GM23338 (cell line): Measurements from ENCODE around the gene ZNHIT6. TPM values are rescaled to one million over a fixed set of nuclear protein-coding genes. Genes with fewer than 3 reads are reported as not detected.

Experiments
- ATAC-seq: fragments of 200-7000 bp; cut with Tn5 transposase; 3 replicates; pipeline ENCODE4 v1.9.1; 2020
- DNase-seq: peaks from one replicate; pipeline ENCODE4 v3.0.0-alpha.2; 2015; ENCODE audit warnings: low spot score
- H2AFZ ChIP-seq: fragments of 200-600 bp; sonication (generic); 2 replicates; pipeline ENCODE4 v1.8.0; 2016; ENCODE audit warnings: antibody characterized with exemption, mild to moderate bottlenecking, moderate library complexity
- H3F3A ChIP-seq: fragments of 200-600 bp; sonication (generic); replicated peaks from 2 replicates; pipeline ENCODE4 v1.8.0; 2017; ENCODE audit warnings: antibody characterized with exemption, mixed run types, low read depth
- H3K27ac ChIP-seq: fragments of 200-600 bp; sonication (generic); 2 replicates; pipeline ENCODE4 v1.6.1; 2016; ENCODE audit warnings: low read depth
- H3K27me3 ChIP-seq: fragments of 200-600 bp; sonication (generic); 2 replicates; pipeline ENCODE4 v1.8.0; 2016; ENCODE audit warnings: mild to moderate bottlenecking, mixed run types, moderate library complexity; ENCODE audit not compliant: insufficient read depth
- H3K36me3 ChIP-seq: fragments of 200-600 bp; sonication (generic); 2 replicates; pipeline ENCODE4 v1.8.0; 2016; ENCODE audit warnings: mild to moderate bottlenecking; ENCODE audit not compliant: insufficient read depth
- H3K4me1 ChIP-seq: fragments of 200-600 bp; sonication (generic); 2 replicates; pipeline ENCODE4 v1.8.0; 2016; ENCODE audit warnings: mild to moderate bottlenecking, moderate library complexity; ENCODE audit not compliant: insufficient read depth
- H3K4me2 ChIP-seq: fragments of 200-600 bp; sonication (generic); 2 replicates; pipeline ENCODE4 v1.7.1; 2017; ENCODE audit warnings: mixed run types
- H3K4me3 ChIP-seq: fragments of 200-600 bp; sonication (generic); 2 replicates; pipeline ENCODE4 v1.6.1; 2016; ENCODE audit warnings: mixed run types
- H3K79me2 ChIP-seq: fragments of 200-600 bp; sonication (generic); replicated peaks from 2 replicates; pipeline ENCODE4 v1.8.0; 2017; ENCODE audit warnings: mild to moderate bottlenecking; ENCODE audit not compliant: insufficient read depth
- H3K9me2 ChIP-seq: fragments of 200-600 bp; sonication (generic); 2 replicates; pipeline ENCODE4 v1.8.0; 2017; ENCODE audit not compliant: insufficient read depth
- H4K20me1 ChIP-seq: fragments of 200-600 bp; sonication (generic); replicated peaks from 2 replicates; pipeline ENCODE4 v1.8.0; 2017; ENCODE audit warnings: mild to moderate bottlenecking; ENCODE audit not compliant: insufficient read depth
- H3K27ac Mint-ChIP-seq: 2 replicates; pipeline ENCODE4 v1.8.0; 2020; ENCODE audit warnings: inconsistent platforms, mild to moderate bottlenecking, moderate library complexity, mixed read lengths
- H3K27me3 Mint-ChIP-seq: 3 replicates; pipeline ENCODE4 v1.8.0; 2022; ENCODE audit warnings: low read depth, mild to moderate bottlenecking, moderate library complexity, mixed read lengths, inconsistent platforms; ENCODE audit not compliant: insufficient read depth, poor library complexity
- H3K36me3 Mint-ChIP-seq: 3 replicates; pipeline ENCODE4 v1.8.0; 2021; ENCODE audit warnings: low read depth, mild to moderate bottlenecking, inconsistent platforms, moderate library complexity, mixed read lengths
- H3K4me1 Mint-ChIP-seq: 3 replicates; pipeline ENCODE4 v1.8.0; 2020; ENCODE audit warnings: mild to moderate bottlenecking, inconsistent platforms, mixed read lengths
- H3K4me3 Mint-ChIP-seq: 3 replicates; pipeline ENCODE4 v1.8.0; 2021; ENCODE audit warnings: moderate library complexity, mild to moderate bottlenecking, inconsistent platforms, mixed read lengths
- H3K9me3 Mint-ChIP-seq: 3 replicates; pipeline ENCODE4 v1.8.0; 2020; ENCODE audit warnings: moderate library complexity, mild to moderate bottlenecking, inconsistent platforms, mixed read lengths
- CREB1 ChIP-seq: fragments of 250-450 bp; sonication (Bioruptor Pico); IDR thresholded peaks from 2 replicates; pipeline ENCODE4 v1.5.0; 2020; ENCODE audit warnings: low read depth, mild to moderate bottlenecking, moderate library complexity
- CTCF ChIP-seq, 2 experiments: fragments of 200-600 bp in 1 of 2; sonication (generic) in 1 of 2; conservative IDR thresholded peaks; 2 replicates each; pipeline versions ENCODE4 v1.5.1 to v1.6.1; 2016 to 2017; ENCODE audit warnings: antibody characterized with exemption in 2 of 2, low read depth in 2 of 2, mild to moderate bottlenecking in 2 of 2, moderate library complexity in 1 of 2
- ETS1 ChIP-seq: IDR thresholded peaks from 2 replicates; pipeline ENCODE4 v1.6.1; 2016; ENCODE audit warnings: antibody characterized with exemption
- JUNB ChIP-seq: IDR thresholded peaks from one replicate; pipeline ENCODE4 v1.6.1; 2016; ENCODE audit warnings: antibody characterized with exemption; ENCODE audit not compliant: unreplicated experiment
- POLR2AphosphoS5 ChIP-seq: IDR thresholded peaks from 2 replicates; pipeline ENCODE4 v1.6.1; 2016; ENCODE audit warnings: antibody characterized with exemption, low read depth
- REST ChIP-seq: IDR thresholded peaks from one replicate; pipeline ENCODE4 v1.6.1; 2018; ENCODE audit warnings: antibody characterized with exemption; ENCODE audit not compliant: unreplicated experiment
- STAT1 ChIP-seq: IDR thresholded peaks from one replicate; pipeline ENCODE4 v1.6.1; 2016; ENCODE audit warnings: antibody characterized with exemption; ENCODE audit not compliant: unreplicated experiment
- ZNF114 ChIP-seq: fragments of 250-450 bp; sonication (Bioruptor Pico); IDR thresholded peaks from 2 replicates; pipeline ENCODE4 v1.5.0; 2020; ENCODE audit warnings: mild to moderate bottlenecking, moderate library complexity
- ZNF462 ChIP-seq: fragments of 250-450 bp; sonication (Bioruptor Pico); IDR thresholded peaks from 2 replicates; pipeline ENCODE4 v1.5.0; 2020; ENCODE audit warnings: mild to moderate bottlenecking, moderate library complexity
- polyA plus RNA-seq: library from polyadenylated mRNA; unstranded; fragments of >200 nt; fragmentation: Nextera tagmentation; extraction: Ambion mirVana; gene quantifications from 2 replicates; pipeline ENCODE4 v1.2.1, GENCODE V29; 2016
- total RNA-seq: library from RNA; depleted of rRNA; stranded (reverse); fragments of >200 nt; shearing (Covaris generic); gene quantifications from 2 replicates; pipeline ENCODE4 v1.2.3, GENCODE V29; 2014

The ZNHIT6 gene
- total and polyA plus RNA-seq, 2 experiments from 2014 or later, result 17.3 to 20.9 TPM

GRCh38 chr1:85678193-85678592, 30.0 kb downstream of the ZNHIT6 start (continued):
- TF ChIP-seq ZNF462 (CRISPR knock-in tag), result no peak
- TF ChIP-seq REST, result no peak

GRCh38 chr1:85677656-85678055, 30.6 kb downstream of the ZNHIT6 start:
- Mint-ChIP-seq H3K4me3 (no peak overlapping the region), H3K27me3 (no peaks in the 10 kb centered on the region), H3K27ac (no peak overlapping the region), H3K9me3 (no peaks in the 10 kb centered on the region), H3K4me1 (no peaks in the 10 kb centered on the region), H3K36me3 (peaks cover 17% of the 10 kb centered on the region; the same call in 2 of the 3 replicates)
- H3K27me3 ChIP-seq, result no peaks in the 10 kb centered on the region
- no peaks in the 10 kb centered on the region for H3K4me1 ChIP-seq
- peaks cover 5% of the 10 kb centered on the region; the same call in 1 of the 2 replicates for H3K79me2 ChIP-seq
- no peak for ATAC-seq
- H3K9me2 ChIP-seq, result no peaks in the 10 kb centered on the region
- H3K27ac ChIP-seq, result no peak overlapping the region
- H2AFZ ChIP-seq, result no peak overlapping the region
- DNase-seq, result no peak
- no peaks in the 10 kb centered on the region for H3F3A ChIP-seq
- no peak overlapping the region for H3K4me3 ChIP-seq
- H4K20me1 ChIP-seq, result no peaks in the 10 kb centered on the region
- no peaks in the 10 kb centered on the region; the same call in 1 of the 2 replicates for H3K36me3 ChIP-seq
- no peak overlapping the region for H3K4me2 ChIP-seq
- TF ChIP-seq ETS1 (no peak), POLR2AphosphoS5 (no peak), ZNF114 (CRISPR knock-in tag) (no peak), STAT1 (no peak), CTCF (conservative IDR thresholded peaks at IDR 0.05; ENCODE audit: low read depth in 2 of 2) (no peak), JUNB (no peak), CREB1 (no peak), REST (no peak)
